ENCODE results near the gene ACOXL. TPM values are rescaled to one million over a fixed set of nuclear protein-coding genes. Genes with fewer than 3 reads are reported as not detected.

The ACOXL gene
- total RNA-seq, 5 donors from 2014 or later (not counting 1 experiment from before 2014, with no cell fraction given), result 0.10 TPM; not detected in 4

- no peak for DNase-seq
- Histone ChIP-seq H3K27ac (ENCODE audit: low read length) (no peak overlapping the region), H3K36me3 (ENCODE audit: control insufficient read depth in 2 of 2, extremely low read depth in 1 of 2, insufficient read depth in 1 of 2, low read length in 1 of 2) (peaks cover 6 to 8% of the 10 kb centered on the region in 2 donors), H3K9me3 (no peaks in the 10 kb centered on the region), H3K4me3 (ENCODE audit: control insufficient read depth in 1 of 2, extremely low read depth in 1 of 2, low read length in 1 of 2) (no peak overlapping the region), H3K27me3 (replicated peaks in 1 of 2; ENCODE audit: control insufficient read depth in 2 of 2, extremely low read depth in 1 of 2, insufficient read depth in 2 of 2, low read length in 1 of 2) (peaks cover 2 to 39% of the 10 kb centered on the region in 2 experiments), H3K4me1 (ENCODE audit: control insufficient read depth in 1 of 2, extremely low read depth in 1 of 2, insufficient read depth in 2 of 2, low read length in 2 of 2) (peaks cover 16 to 42% of the 10 kb centered on the region in 2 experiments)
- CTCF ChIA-PET, result no interaction called here
- ATAC-seq (replicated peaks in 1 of 4), result no peak
- Mint-ChIP-seq H3K27me3 (peaks cover 7 to 15% of the 10 kb centered on the region in 2 donors), H3K36me3 (peaks cover 47% of the 10 kb centered on the region), H3K27ac (no peak overlapping the region), H3K9me3 (no peaks in the 10 kb centered on the region), H3K4me3 (peak overlapping the region; percentile 78 to 95 (median 84)), H3K4me1 (peaks cover 52 to 57% (median 54%) of the 10 kb centered on the region in 3 donors)
- WGBS (ENCODE audit: insufficient coverage), result 100% methylated on average over 5 of the region's 7 CpGs
- POLR2A ChIA-PET, result no interaction called here
These were observed 391.4 kb downstream of the ACOXL start for GRCh38 chr2:111123751-111124150.

- Mint-ChIP-seq H3K9me3 (no peaks in the 10 kb centered on the region), H3K27ac (peak overlapping the region in 1 of 2 donors; percentile 9), H3K27me3 (peaks cover 0 to 2% of the 10 kb centered on the region in 2 donors), H3K4me3 (no peak overlapping the region), H3K36me3 (peaks cover 64% of the 10 kb centered on the region), H3K4me1 (peaks cover 45 to 51% (median 50%) of the 10 kb centered on the region in 3 donors)
- ChIA-PET POLR2A (no interaction called here), CTCF (interaction anchor here in 1 of 2 donors (0.6 kb wide), 1 partner anchor 8 kb away, joined by 3 read pairs; no protein-coding TSS in a partner anchor)
- no peaks in the 10 kb centered on the region for H3K9me3 ChIP-seq
- H3K27me3 ChIP-seq (replicated peaks in 1 of 2; ENCODE audit: control insufficient read depth in 2 of 2, extremely low read depth in 1 of 2, insufficient read depth in 2 of 2, low read length in 1 of 2), result peaks cover 0 to 16% of the 10 kb centered on the region in 2 experiments
- no peak for ATAC-seq (replicated peaks in 1 of 4)
- 100% methylated on average over 1 of the region's 1 CpG for WGBS (ENCODE audit: insufficient coverage)
- DNase-seq, result no peak
- no peak overlapping the region for H3K27ac ChIP-seq (ENCODE audit: low read length)
- no peak overlapping the region for H3K4me3 ChIP-seq (ENCODE audit: control insufficient read depth in 1 of 2, extremely low read depth in 1 of 2, low read length in 1 of 2)
- H3K4me1 ChIP-seq (ENCODE audit: control insufficient read depth in 1 of 2, extremely low read depth in 1 of 2, insufficient read depth in 2 of 2, low read length in 2 of 2), result peaks cover 11 to 18% of the 10 kb centered on the region in 2 experiments
- H3K36me3 ChIP-seq (ENCODE audit: control insufficient read depth in 2 of 2, extremely low read depth in 1 of 2, insufficient read depth in 1 of 2, low read length in 1 of 2), result peaks cover 6 to 15% of the 10 kb centered on the region in 2 donors
These were observed 394.2 kb downstream of the ACOXL start for GRCh38 chr2:111126581-111126980.

- DNase-seq (no peak), ATAC-seq (replicated peaks in 1 of 4) (no peak)
- CTCF ChIA-PET, result interaction anchor here (0.6 kb wide), 2 partner anchors 575 to 1875 kb away, joined by 5 read pairs; no protein-coding TSS in a partner anchor
- Histone ChIP-seq H3K9me3 (no peaks in the 10 kb centered on the region), H3K36me3 (ENCODE audit: control insufficient read depth in 2 of 2, extremely low read depth in 1 of 2, insufficient read depth in 1 of 2, low read length in 1 of 2) (peaks cover 6 to 18% of the 10 kb centered on the region in 2 donors), H3K27me3 (replicated peaks in 1 of 2; ENCODE audit: control insufficient read depth in 2 of 2, extremely low read depth in 1 of 2, insufficient read depth in 2 of 2, low read length in 1 of 2) (peaks cover 0 to 9% of the 10 kb centered on the region in 2 experiments), H3K4me1 (ENCODE audit: control insufficient read depth in 1 of 2, extremely low read depth in 1 of 2, insufficient read depth in 2 of 2, low read length in 2 of 2) (peaks cover 11% of the 10 kb centered on the region in 2 experiments), H3K4me3 (ENCODE audit: control insufficient read depth in 1 of 2, extremely low read depth in 1 of 2, low read length in 1 of 2) (no peak overlapping the region), H3K27ac (ENCODE audit: low read length) (no peak overlapping the region)
- Mint-ChIP-seq H3K27ac (no peak overlapping the region), H3K27me3 (peaks cover 0 to 2% of the 10 kb centered on the region in 2 donors), H3K4me1 (peaks cover 51 to 53% (median 52%) of the 10 kb centered on the region in 3 donors), H3K9me3 (no peaks in the 10 kb centered on the region), H3K4me3 (no peak overlapping the region), H3K36me3 (peaks cover 71% of the 10 kb centered on the region)
- POLR2A ChIA-PET, result interaction anchor here in 1 of 2 donors (0.7 kb wide), 1 partner anchor 15 kb away, joined by 8 read pairs; no protein-coding TSS in a partner anchor
- 87% methylated on average over 3 of the region's 4 CpGs for WGBS (ENCODE audit: insufficient coverage)
These were observed 395.0 kb downstream of the ACOXL start for GRCh38 chr2:111127351-111127750.

- Histone ChIP-seq H3K4me3 (ENCODE audit: control insufficient read depth in 1 of 2, extremely low read depth in 1 of 2, low read length in 1 of 2) (no peak overlapping the region), H3K27me3 (replicated peaks in 1 of 2; ENCODE audit: control insufficient read depth in 2 of 2, extremely low read depth in 1 of 2, insufficient read depth in 2 of 2, low read length in 1 of 2) (peaks cover 0 to 6% of the 10 kb centered on the region in 2 experiments), H3K36me3 (ENCODE audit: control insufficient read depth in 2 of 2, extremely low read depth in 1 of 2, insufficient read depth in 1 of 2, low read length in 1 of 2) (peaks cover 6 to 21% of the 10 kb centered on the region in 2 donors), H3K9me3 (no peaks in the 10 kb centered on the region), H3K27ac (ENCODE audit: low read length) (no peak overlapping the region), H3K4me1 (ENCODE audit: control insufficient read depth in 1 of 2, extremely low read depth in 1 of 2, insufficient read depth in 2 of 2, low read length in 2 of 2) (peaks cover 7 to 13% of the 10 kb centered on the region in 2 experiments)
- no peak for ATAC-seq (replicated peaks in 1 of 4)
- DNase-seq, result no peak
- Mint-ChIP-seq H3K27me3 (peaks cover 0 to 2% of the 10 kb centered on the region in 2 donors), H3K27ac (no peak overlapping the region), H3K4me1 (peaks cover 50 to 54% (median 52%) of the 10 kb centered on the region in 3 donors), H3K9me3 (no peaks in the 10 kb centered on the region), H3K4me3 (no peak overlapping the region), H3K36me3 (peaks cover 71% of the 10 kb centered on the region)
- CTCF ChIA-PET, result no interaction called here
- WGBS (ENCODE audit: insufficient coverage), result no CpG with 5 or more reads among the region's 2 CpGs
- POLR2A ChIA-PET, result no interaction called here
These were observed 395.7 kb downstream of the ACOXL start for GRCh38 chr2:111128096-111128495.

GRCh38 chr2:111133603-111134002, 401.2 kb downstream of the ACOXL start:
- peaks cover 0 to 6% of the 10 kb centered on the region in 2 experiments for H3K4me1 ChIP-seq (ENCODE audit: control insufficient read depth in 1 of 2, extremely low read depth in 1 of 2, insufficient read depth in 2 of 2, low read length in 2 of 2)
- Mint-ChIP-seq H3K27ac (no peak overlapping the region), H3K4me3 (no peak overlapping the region), H3K36me3 (peaks cover 53% of the 10 kb centered on the region), H3K4me1 (peaks cover 21 to 55% (median 44%) of the 10 kb centered on the region in 3 donors), H3K9me3 (no peaks in the 10 kb centered on the region), H3K27me3 (no peaks in the 10 kb centered on the region)
- no peak overlapping the region for H3K4me3 ChIP-seq (ENCODE audit: control insufficient read depth in 1 of 2, extremely low read depth in 1 of 2, low read length in 1 of 2)
- no CpG with 5 or more reads among the region's 2 CpGs for WGBS (ENCODE audit: insufficient coverage)
- no peak for DNase-seq
- no peak overlapping the region for H3K27ac ChIP-seq (ENCODE audit: low read length)
- no peak for ATAC-seq (replicated peaks in 1 of 4)
- no peaks in the 10 kb centered on the region for H3K9me3 ChIP-seq
- no peaks in the 10 kb centered on the region for H3K27me3 ChIP-seq (replicated peaks in 1 of 2; ENCODE audit: control insufficient read depth in 2 of 2, extremely low read depth in 1 of 2, insufficient read depth in 2 of 2, low read length in 1 of 2)
- peaks cover 0 to 35% of the 10 kb centered on the region in 2 donors for H3K36me3 ChIP-seq (ENCODE audit: control insufficient read depth in 2 of 2, extremely low read depth in 1 of 2, insufficient read depth in 1 of 2, low read length in 1 of 2)
- ChIA-PET CTCF (no interaction called here), POLR2A (no interaction called here)

GRCh38 chr2:111134055-111134454, 401.7 kb downstream of the ACOXL start:
- H3K36me3 Mint-ChIP-seq, result peaks cover 54% of the 10 kb centered on the region
- ChIA-PET CTCF (no interaction called here), POLR2A (no interaction called here)
- H3K27ac ChIP-seq (ENCODE audit: low read length), result no peak overlapping the region
- H3K4me3 ChIP-seq (ENCODE audit: control insufficient read depth in 1 of 2, extremely low read depth in 1 of 2, low read length in 1 of 2), result no peak overlapping the region
- H3K27me3 ChIP-seq (replicated peaks in 1 of 2; ENCODE audit: control insufficient read depth in 2 of 2, extremely low read depth in 1 of 2, insufficient read depth in 2 of 2, low read length in 1 of 2), result no peaks in the 10 kb centered on the region
- ATAC-seq (replicated peaks in 1 of 4), result no peak
- H3K4me1 Mint-ChIP-seq, result peaks cover 20 to 55% (median 44%) of the 10 kb centered on the region in 3 donors
- peaks cover 0 to 6% of the 10 kb centered on the region in 2 experiments for H3K4me1 ChIP-seq (ENCODE audit: control insufficient read depth in 1 of 2, extremely low read depth in 1 of 2, insufficient read depth in 2 of 2, low read length in 2 of 2)
- no peaks in the 10 kb centered on the region for H3K9me3 ChIP-seq
- WGBS (ENCODE audit: insufficient coverage), result no CpG with 5 or more reads among the region's 2 CpGs
- DNase-seq, result no peak
- no peaks in the 10 kb centered on the region for H3K27me3 Mint-ChIP-seq
- no peaks in the 10 kb centered on the region for H3K9me3 Mint-ChIP-seq
- H3K27ac Mint-ChIP-seq, result no peak overlapping the region
- no peak overlapping the region for H3K4me3 Mint-ChIP-seq
- H3K36me3 ChIP-seq (ENCODE audit: control insufficient read depth in 2 of 2, extremely low read depth in 1 of 2, insufficient read depth in 1 of 2, low read length in 1 of 2), result peaks cover 0 to 35% of the 10 kb centered on the region in 2 donors
